ENCODE results near the gene IL36G.

IL36G gene

DNA sequence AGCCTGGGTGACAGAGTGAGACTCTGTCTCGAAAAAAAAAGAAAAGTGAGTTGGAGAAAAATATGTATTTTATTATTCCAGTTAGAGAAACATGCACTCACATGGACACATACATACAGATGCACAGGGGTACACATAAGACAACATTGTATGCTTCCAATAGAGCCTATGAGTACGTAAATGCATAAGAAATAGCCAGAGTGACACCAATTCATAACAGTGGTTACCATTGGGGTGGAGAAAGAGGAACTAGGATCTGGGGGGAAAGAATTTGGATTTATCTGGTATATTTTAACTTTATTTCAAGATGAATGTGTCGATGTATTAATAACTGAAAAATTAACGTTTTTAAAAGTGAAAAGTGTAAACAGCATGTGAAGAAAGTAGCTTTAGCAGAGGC is 43.5 kb downstream of the IL36G start:
- Histone ChIP-seq H3K27ac (no peak overlapping the region), H3K4me3 (ENCODE audit: low read depth, low read length) (no peak overlapping the region), H3K27me3 (ENCODE audit: insufficient read depth, low read depth, severe bottlenecking) (no peaks in the 10 kb centered on the region), H3K36me3 (no peaks in the 10 kb centered on the region), H3K9me3 (ENCODE audit: severe bottlenecking) (no peaks in the 10 kb centered on the region)
- TF ChIP-seq CTCF (IDR thresholded peaks at IDR 0.05; ENCODE audit: low read depth, low read length): no peak
- DNase-seq: no peak

DNA sequence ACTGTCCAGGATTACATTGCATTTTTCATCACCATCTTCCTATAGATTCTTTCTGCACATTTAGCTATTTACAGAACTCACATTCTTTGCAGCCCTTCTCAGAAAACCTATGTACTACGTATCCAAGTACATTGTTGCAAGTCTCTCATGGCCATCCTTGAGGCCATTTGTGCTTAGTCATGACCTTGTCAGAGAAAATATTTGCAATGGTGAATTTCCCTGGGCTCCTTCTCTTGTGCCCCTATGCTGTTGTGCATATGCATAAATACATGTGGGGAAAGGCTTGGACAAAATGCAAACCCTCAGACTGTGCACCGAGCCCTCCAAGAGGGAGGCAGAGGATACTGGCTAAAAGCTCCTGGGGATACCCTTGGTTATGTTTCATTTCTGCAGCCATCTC is 47.0 kb downstream of the IL36G start:
- no peak for DNase-seq
- no peak overlapping the region for H3K4me3 ChIP-seq (ENCODE audit: low read depth, low read length)
- no peak overlapping the region for H3K27ac ChIP-seq
- H3K36me3 ChIP-seq: no peaks in the 10 kb centered on the region
- no peak for TF ChIP-seq CTCF (IDR thresholded peaks at IDR 0.05; ENCODE audit: low read depth, low read length)
- H3K27me3 ChIP-seq (ENCODE audit: insufficient read depth, low read depth, severe bottlenecking): no peaks in the 10 kb centered on the region
- H3K9me3 ChIP-seq (ENCODE audit: severe bottlenecking): no peaks in the 10 kb centered on the region

- H3K27me3 ChIP-seq (ENCODE audit: insufficient read depth, low read depth, severe bottlenecking): no peaks in the 10 kb centered on the region
- no peak for TF ChIP-seq CTCF (IDR thresholded peaks at IDR 0.05; ENCODE audit: low read depth, low read length)
- H3K36me3 ChIP-seq: no peaks in the 10 kb centered on the region
- DNase-seq: no peak
- no peaks in the 10 kb centered on the region for H3K9me3 ChIP-seq (ENCODE audit: severe bottlenecking)
- no peak overlapping the region for H3K27ac ChIP-seq
- no peak overlapping the region for H3K4me3 ChIP-seq (ENCODE audit: low read depth, low read length)
Measured at GRCh38 chr2:113025737-113026136, 47.9 kb downstream of the IL36G start.

- H3K36me3 ChIP-seq: no peaks in the 10 kb centered on the region
- H3K9me3 ChIP-seq (ENCODE audit: severe bottlenecking): no peaks in the 10 kb centered on the region
- no peak overlapping the region for H3K27ac ChIP-seq
Measured at GRCh38 chr2:113027691-113028090, 49.9 kb downstream of the IL36G start.

DNA sequence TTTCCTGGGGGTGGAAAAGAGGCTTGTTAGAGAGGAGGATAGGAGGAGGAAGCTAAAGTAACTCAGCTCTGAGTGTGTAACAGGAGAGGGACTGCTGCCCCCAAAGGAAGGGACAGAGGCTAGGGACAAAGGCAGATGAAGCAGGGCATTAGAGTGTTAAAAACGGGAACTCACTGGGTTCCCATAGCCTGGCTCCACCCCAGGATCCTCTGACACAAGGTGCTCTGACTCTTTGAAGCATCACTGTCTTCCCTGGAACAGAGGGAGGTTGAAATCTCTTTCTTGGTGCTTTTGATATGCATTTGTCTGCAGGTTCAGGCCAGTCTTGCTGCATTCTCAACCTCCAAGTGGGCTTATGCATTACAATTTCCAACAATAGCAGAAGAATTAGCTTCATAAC is 50.3 kb downstream of the IL36G start:
- Histone ChIP-seq H3K4me3 (ENCODE audit: low read depth, low read length) (no peak overlapping the region), H3K27ac (no peak overlapping the region), H3K27me3 (ENCODE audit: insufficient read depth, low read depth, severe bottlenecking) (no peaks in the 10 kb centered on the region), H3K9me3 (ENCODE audit: severe bottlenecking) (no peaks in the 10 kb centered on the region), H3K36me3 (no peaks in the 10 kb centered on the region)
- TF ChIP-seq CTCF (IDR thresholded peaks at IDR 0.05; ENCODE audit: low read depth, low read length): no peak
- no peak for DNase-seq

More at GRCh38 chr2:113027691-113028090, 49.9 kb downstream of the IL36G start:
- Histone ChIP-seq H3K4me3 (ENCODE audit: low read depth, low read length) (no peak overlapping the region), H3K27me3 (ENCODE audit: insufficient read depth, low read depth, severe bottlenecking) (no peaks in the 10 kb centered on the region)
- TF ChIP-seq CTCF (IDR thresholded peaks at IDR 0.05; ENCODE audit: low read depth, low read length): no peak
- DNase-seq: no peak

- Histone ChIP-seq H3K9me3 (ENCODE audit: severe bottlenecking) (no peaks in the 10 kb centered on the region), H3K27ac (no peak overlapping the region), H3K27me3 (ENCODE audit: insufficient read depth, low read depth, severe bottlenecking) (no peaks in the 10 kb centered on the region), H3K36me3 (no peaks in the 10 kb centered on the region), H3K4me3 (ENCODE audit: low read depth, low read length) (no peak overlapping the region)
- no peak for DNase-seq
- no peak for TF ChIP-seq CTCF (IDR thresholded peaks at IDR 0.05; ENCODE audit: low read depth, low read length)
Measured at GRCh38 chr2:113032737-113033136, 54.9 kb downstream of the IL36G start.

Data from WERI-Rb-1 (cell line).